Measurements from ENCODE around the gene DRGX.

- TF ChIP-seq CTCF (IDR thresholded peaks at IDR 0.05) (no peak), EP300 (IDR thresholded peaks at IDR 0.05) (no peak)
Observed at GRCh38 chr10:49325916-49326783, 69.7 kb downstream of the DRGX start.

All from tibial nerve (tissue), 4 donors.